ENCODE results near the gene TGFB2. TPM values are rescaled to one million over a fixed set of nuclear protein-coding genes. Genes with fewer than 3 reads are reported as not detected.

Gene TGFB2
- polyA plus RNA-seq, 1 donor from 2014 or later: 0.10 TPM

DNA sequence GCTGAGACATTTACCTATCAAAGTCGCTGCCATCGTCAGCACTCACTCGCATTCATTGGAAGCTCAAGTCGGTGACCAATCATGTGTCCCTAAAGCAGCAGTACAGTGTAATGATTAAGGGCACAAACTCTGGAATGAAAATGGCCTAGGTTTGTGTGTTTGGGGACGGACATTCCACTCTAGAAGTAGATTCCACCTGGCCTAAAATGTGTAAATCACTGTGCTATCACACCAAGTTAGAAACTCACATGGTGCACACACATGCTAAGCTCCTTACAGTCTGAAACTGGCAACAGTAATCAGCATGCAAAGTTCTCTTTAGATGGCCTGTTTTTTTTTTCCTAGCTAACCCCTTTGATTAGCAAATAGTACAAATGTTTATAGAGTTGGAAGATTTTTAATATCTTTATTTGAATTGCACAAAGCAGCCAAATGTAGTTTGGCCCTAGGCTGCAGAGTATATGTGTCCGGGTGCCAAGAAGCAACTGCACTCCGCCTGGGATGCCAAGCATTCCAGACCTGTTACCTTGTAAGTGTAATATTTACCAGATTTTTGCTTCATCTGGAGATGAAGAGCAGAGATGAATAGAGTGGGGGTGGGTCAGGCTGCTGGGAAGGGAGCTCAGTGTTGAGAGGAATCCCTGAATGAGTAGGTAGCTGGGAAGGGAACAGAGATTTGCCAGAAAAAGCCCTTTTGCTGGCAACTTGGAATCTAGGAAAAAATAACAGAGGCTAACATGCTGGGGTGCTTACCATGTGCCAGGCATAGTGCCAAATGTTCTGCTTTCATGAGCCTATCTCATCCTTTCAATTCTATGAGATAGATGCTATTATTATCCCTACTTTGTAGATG lies 35.2 kb downstream of the TGFB2 start:
- no peaks in the 10 kb centered on the region for H3K79me2 ChIP-seq (replicated peaks; ENCODE audit: insufficient read depth, low read length)
- no peak overlapping the region for H3K4me3 ChIP-seq (ENCODE audit: low read length)
- no peaks in the 10 kb centered on the region for H3K36me3 ChIP-seq (ENCODE audit: insufficient read depth, low read length)
- H3K4me2 ChIP-seq (ENCODE audit: low read length): no peak overlapping the region
- H4K20me1 ChIP-seq (ENCODE audit: insufficient read depth): no peaks in the 10 kb centered on the region
- no peaks in the 10 kb centered on the region for H3K9me2 ChIP-seq (ENCODE audit: insufficient read depth, low read length)
- H3K27ac ChIP-seq (ENCODE audit: low read length): no peak overlapping the region
- H3F3A ChIP-seq (ENCODE audit: insufficient read depth, low read length, poor library complexity, severe bottlenecking): no peaks in the 10 kb centered on the region
- no peaks in the 10 kb centered on the region for H3K27me3 ChIP-seq (ENCODE audit: insufficient read depth, low read depth, low read length)
- TF ChIP-seq EZH2 (IDR thresholded peaks at IDR 0.05; ENCODE audit: borderline replicate concordance, insufficient read depth, low read length, poor library complexity, severe bottlenecking) (no peak), REST (IDR thresholded peaks at IDR 0.05; ENCODE audit: borderline replicate concordance) (no peak), MXI1 (conservative IDR thresholded peaks at IDR 0.05; ENCODE audit: poor library complexity, severe bottlenecking) (no peak), SMC3 (conservative IDR thresholded peaks at IDR 0.05; ENCODE audit: poor library complexity) (no peak), TAF1 (IDR thresholded peaks at IDR 0.05; ENCODE audit: low read depth) (no peak), RAD21 (conservative IDR thresholded peaks at IDR 0.05) (no peak), POLR2AphosphoS5 (IDR thresholded peaks at IDR 0.05) (no peak)
- no peak overlapping the region for H2AFZ ChIP-seq (ENCODE audit: low read depth, low read length)
- H3K9me3 ChIP-seq (ENCODE audit: low read length): no peaks in the 10 kb centered on the region
- no peak overlapping the region for H3K9ac ChIP-seq (ENCODE audit: low read length)

GRCh38 chr1:218382261-218382660 lies 37.1 kb downstream of the TGFB2 start:
- Histone ChIP-seq H3K4me3 (ENCODE audit: low read length) (no peak overlapping the region), H3F3A (ENCODE audit: insufficient read depth, low read length, poor library complexity, severe bottlenecking) (no peaks in the 10 kb centered on the region), H4K20me1 (ENCODE audit: insufficient read depth) (no peaks in the 10 kb centered on the region), H3K9ac (ENCODE audit: low read length) (no peak overlapping the region), H3K27ac (ENCODE audit: low read length) (no peak overlapping the region), H3K9me3 (ENCODE audit: low read length) (no peaks in the 10 kb centered on the region), H3K9me2 (ENCODE audit: insufficient read depth, low read length) (no peaks in the 10 kb centered on the region), H3K27me3 (ENCODE audit: insufficient read depth, low read depth, low read length) (no peaks in the 10 kb centered on the region), H3K36me3 (ENCODE audit: insufficient read depth, low read length) (no peaks in the 10 kb centered on the region), H2AFZ (ENCODE audit: low read depth, low read length) (no peak overlapping the region), H3K4me2 (ENCODE audit: low read length) (no peak overlapping the region), H3K79me2 (replicated peaks; ENCODE audit: insufficient read depth, low read length) (no peaks in the 10 kb centered on the region)
- no peak for TF ChIP-seq RAD21 (conservative IDR thresholded peaks at IDR 0.05)
- no peak for TF ChIP-seq MXI1 (conservative IDR thresholded peaks at IDR 0.05; ENCODE audit: poor library complexity, severe bottlenecking)
- TF ChIP-seq SMC3 (conservative IDR thresholded peaks at IDR 0.05; ENCODE audit: poor library complexity): no peak
- TF ChIP-seq REST (IDR thresholded peaks at IDR 0.05; ENCODE audit: borderline replicate concordance): no peak
- TF ChIP-seq TAF1 (IDR thresholded peaks at IDR 0.05; ENCODE audit: low read depth): no peak
- TF ChIP-seq EZH2 (IDR thresholded peaks at IDR 0.05; ENCODE audit: borderline replicate concordance, insufficient read depth, low read length, poor library complexity, severe bottlenecking): no peak
- TF ChIP-seq CTCF (IDR thresholded peaks at IDR 0.05; ENCODE audit: poor library complexity, severe bottlenecking): no peak
- TF ChIP-seq POLR2AphosphoS5 (IDR thresholded peaks at IDR 0.05): no peak
- no peak for TF ChIP-seq EP300 (conservative IDR thresholded peaks at IDR 0.05; ENCODE audit: poor library complexity, severe bottlenecking)

Measured in neural cell (in vitro differentiated cells).